Measurements from ENCODE around the gene BCAR1.

Gene BCAR1

DNA sequence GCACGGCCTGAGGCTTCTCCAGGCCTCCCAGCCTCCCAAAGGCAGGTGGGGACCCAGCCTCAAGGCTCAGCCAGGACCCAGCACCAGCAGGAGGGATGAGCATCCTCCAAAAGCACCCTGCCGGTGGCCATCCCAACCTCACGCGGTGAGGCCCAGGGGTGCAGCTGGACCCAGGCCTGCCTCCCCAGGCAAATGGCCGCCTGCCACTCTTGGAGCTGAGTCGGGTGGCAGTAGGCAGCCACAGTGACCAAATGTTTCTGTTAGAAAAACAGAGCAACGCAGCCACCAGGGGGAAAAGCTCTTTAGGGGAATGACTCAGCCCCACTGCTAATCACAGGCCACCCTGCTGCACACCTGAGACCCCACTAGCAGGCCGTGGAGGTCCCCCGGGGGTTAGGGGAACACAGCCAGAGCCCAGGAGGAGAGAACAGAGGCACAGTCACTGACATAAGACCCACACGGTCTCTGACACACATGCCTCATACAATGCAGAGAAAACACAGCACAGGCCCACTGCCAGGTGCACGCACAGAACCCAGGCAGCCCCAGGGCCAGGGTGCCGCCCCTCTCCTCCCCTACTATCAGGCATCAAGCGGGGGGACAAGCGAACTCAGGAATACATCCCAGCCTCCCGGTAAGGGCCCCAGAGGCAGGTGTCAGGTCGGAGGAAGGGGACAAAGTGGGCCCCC lies 12.4 kb downstream of the BCAR1 start:
- DNase-seq (ENCODE audit: low read depth): no peak

- peak; percentile 90 for DNase-seq (ENCODE audit: low read depth)
These were observed 13.1 kb downstream of the BCAR1 start for GRCh38 chr16:75238132-75238852.

DNA sequence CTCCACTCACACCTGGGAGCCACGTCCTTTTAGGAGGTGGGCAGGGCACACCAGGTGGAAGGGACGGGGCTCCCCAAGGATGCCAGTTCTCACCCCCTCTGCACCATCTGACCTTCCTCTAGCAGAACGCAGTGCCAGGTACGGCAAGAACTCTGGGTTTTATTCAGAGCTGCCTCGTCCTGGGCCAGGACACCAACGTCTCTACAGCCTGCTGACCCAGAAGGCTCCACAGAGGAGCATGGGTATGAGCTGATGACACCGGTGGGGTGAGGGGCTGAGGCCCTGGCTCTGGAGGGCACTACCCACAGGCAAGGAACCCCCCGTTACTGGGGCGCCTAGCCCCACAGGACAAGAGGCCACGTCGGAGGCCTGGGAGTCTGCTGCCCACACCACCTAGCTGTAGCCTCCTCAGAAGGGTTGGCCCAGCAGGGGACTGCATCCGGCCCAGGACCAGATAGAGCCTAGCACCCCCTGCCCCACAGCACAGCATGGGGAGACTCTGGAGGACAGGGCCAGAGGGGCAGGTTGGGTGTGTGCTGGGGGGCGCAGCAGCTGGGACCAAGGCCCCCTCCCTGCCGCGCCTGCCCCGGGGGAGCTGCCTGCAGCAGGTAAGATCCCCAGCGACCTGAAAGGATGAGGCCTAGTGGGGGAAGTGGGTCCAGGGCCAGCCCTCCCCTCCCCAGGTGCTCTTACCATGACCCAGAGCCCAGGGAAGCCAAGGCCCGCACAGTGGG lies 13.9 kb downstream of the BCAR1 start:
- DNase-seq (ENCODE audit: low read depth): no peak

DNA sequence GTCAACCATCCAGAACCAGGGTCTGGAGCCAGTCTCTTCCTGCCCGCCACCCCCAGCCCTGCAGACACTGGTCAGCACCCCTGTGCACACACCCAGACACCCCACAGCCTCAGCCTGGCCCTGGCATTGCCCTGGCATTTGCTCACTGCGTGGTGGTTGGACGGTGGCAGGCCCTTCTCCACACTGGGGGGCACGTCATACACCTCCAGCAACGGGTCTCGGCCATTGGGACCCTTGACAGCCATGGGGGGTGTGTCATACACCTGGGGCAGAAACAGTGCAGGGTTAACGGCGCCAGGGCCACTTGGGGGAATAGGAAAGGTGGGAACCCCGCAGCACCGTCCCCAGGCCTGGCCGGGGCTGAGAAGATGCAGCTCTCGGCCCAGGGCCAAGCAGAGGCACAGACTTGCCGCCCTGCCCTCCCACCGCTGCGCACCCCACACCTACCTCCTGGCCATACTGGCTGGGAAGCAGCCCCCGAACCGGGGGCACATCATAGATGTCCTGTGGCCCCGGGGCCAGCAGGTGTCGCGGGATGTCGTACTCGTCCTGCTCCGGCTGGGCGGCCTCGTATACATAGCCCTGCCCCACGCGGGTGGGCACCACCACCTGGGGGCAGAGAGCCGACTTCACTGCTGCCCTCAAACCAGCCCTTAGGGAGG lies 14.6 kb downstream of the BCAR1 start:
- DNase-seq (ENCODE audit: low read depth): no peak

- no peak for DNase-seq (ENCODE audit: low read depth)
These were observed 15.2 kb downstream of the BCAR1 start for GRCh38 chr16:75236232-75236631.

- DNase-seq (ENCODE audit: low read depth): no peak
These were observed 15.7 kb downstream of the BCAR1 start for GRCh38 chr16:75235721-75236193.

- no peak for DNase-seq (ENCODE audit: low read depth)
These were observed 16.3 kb downstream of the BCAR1 start for GRCh38 chr16:75234856-75235696.

DNA sequence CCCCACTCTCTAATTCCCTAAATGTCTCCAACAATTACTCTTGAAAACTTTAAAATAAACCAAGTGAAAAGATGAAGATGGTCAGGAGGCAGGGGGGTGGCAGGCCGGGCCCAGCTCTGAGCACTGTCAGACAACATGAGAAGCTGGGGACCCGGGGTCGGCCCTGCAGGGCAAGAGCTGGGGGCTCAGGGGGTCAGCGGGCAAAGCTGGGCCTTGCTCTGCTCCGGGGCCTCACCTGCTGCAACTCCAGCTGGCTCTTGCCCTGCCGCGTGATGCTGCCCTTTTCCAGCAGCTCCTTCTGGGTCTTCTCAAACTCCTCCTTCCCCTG lies 17.8 kb downstream of the BCAR1 start:
- no peak for DNase-seq (ENCODE audit: low read depth)

DNA sequence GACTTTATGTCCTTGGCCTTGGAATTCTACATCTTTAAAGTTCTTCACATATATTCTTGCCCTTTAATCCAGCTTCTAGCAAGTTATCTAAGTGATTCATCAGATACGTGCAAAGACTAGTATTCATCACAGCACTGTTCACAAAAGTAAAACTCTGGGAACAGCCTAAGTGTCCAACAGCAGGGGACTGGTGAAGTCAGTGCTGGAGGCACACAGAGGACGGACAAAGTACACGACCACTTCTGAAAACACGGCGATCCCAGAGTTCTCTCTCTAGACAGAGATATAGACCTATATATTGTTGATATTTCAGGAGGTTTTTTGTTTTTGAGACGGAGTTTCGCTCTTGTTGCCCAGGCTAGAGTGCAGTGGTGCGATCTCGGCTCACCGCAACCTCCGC lies 19.9 kb downstream of the BCAR1 start:
- no peak for DNase-seq (ENCODE audit: low read depth)

GRCh38 chr16:75230471-75231110 lies 20.8 kb downstream of the BCAR1 start:
- no peak for DNase-seq (ENCODE audit: low read depth)

GRCh38 chr16:75229172-75230031 lies 22.0 kb downstream of the BCAR1 start:
- no peak for DNase-seq (ENCODE audit: low read depth)

DNA sequence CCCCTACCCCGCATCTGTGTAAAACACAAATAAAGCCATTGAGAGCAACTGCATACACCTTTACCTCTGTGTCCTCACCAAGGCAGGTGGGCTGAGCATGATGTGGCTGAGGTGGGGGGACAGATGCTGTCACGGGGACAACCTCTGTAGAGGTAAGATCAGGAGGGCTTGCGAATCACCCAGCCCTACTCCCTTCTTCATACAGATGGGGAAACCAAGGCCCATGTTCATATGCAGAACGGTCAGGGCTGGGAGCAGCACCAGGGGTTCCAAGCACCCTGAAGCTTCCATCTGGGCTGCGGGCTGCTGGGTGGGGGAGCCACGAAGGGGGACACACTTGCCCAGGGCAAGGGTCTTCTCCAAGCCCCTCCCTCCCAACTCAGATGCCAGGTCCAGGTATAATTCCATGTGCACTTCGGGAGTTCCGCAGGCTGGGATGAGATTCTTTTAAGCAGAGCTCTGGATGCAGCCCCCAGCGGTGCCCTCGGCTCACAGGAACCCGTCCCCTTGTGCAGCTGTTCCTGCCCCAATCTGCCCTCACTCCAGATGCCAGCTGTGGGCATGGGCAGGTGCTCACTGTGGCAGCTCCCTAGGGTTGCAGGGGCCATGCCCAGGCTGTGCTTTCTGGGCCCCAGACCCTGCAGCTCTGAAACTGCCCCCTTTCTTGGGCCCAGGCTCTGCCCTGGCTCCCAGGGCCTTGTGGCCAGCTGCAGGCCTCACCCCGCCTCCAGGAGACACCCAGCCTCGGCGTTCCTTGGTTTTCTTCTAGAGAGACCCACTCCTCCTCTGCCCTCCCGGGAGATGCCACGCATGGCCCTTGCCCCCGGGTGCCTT lies 23.1 kb downstream of the BCAR1 start:
- no peak for DNase-seq (ENCODE audit: low read depth)

- no peak for DNase-seq (ENCODE audit: low read depth)
These were observed 23.9 kb downstream of the BCAR1 start for GRCh38 chr16:75227361-75228142.

DNA sequence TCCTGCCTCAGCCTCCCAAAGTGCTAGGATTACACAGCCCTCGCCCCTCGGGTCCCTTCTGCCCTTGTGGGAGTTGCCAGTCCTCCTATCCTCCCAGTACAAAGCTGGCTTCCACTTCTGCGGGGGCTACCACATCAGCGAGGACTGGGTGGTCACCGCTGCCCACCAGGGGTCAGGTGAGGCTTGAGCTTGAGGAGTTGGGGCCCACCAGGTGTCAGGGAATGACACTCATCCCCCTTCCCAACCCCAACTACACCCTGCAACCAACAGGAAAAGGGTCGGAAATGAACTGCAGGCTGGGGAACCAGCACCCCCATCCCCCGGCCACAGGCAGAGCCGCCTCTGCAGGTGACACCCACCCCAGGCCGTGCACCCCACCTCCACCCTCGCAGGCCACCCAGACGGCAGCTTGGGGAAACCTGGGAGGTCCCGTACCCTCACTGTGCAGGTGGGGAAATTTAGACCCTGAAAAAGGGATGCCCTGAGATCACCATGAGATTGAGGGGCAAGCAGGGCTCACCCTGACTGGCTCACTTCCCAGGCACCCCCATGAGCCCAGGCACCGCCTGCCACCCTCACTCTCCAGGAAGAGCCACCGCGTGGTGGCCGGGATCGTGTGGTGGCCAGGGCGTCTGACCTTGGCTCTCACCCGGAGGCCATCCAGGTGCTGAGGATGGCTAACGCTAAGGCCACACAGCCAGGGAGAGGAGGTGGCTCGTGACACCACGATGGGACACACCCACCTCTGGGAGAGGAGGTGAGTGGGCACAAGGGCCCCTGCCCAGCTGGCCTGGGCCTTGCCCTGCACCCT lies 24.7 kb downstream of the BCAR1 start:
- no peak for DNase-seq (ENCODE audit: low read depth)

GRCh38 chr16:75225678-75226515 lies 25.5 kb downstream of the BCAR1 start:
- DNase-seq (ENCODE audit: low read depth): no peak

DNA sequence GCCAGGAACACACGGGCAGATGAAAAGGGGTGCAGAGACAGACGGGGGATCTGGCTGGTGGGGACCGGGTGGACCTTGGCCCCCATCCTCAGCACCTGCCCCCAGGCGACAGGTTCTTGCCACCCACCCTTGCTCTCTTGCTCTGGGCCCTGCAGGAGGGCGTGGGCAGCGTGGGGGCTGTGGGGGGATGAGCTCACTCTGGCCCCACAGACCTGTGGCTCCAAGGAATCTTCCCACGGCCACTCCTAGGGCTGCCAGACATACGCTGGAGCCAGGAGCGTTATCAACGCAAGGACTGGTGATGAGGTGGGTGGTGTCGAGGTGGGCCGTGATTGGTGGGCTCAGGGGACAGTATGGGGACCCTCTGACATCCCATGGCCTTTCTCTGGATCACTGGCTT lies 26.3 kb downstream of the BCAR1 start:
- DNase-seq (ENCODE audit: low read depth): no peak
